Spleen (tissue), 7 donors: ENCODE measurements around the gene C6orf62.

ENCODE experiments used
- POLR2A ChIP-seq, 3 donors: fragments of 450-650 bp; IDR thresholded peaks; one replicate each; pipeline ENCODE4 v1.5.1; 2017; ENCODE audit warnings: antibody characterized with exemption in 3 of 3, mild to moderate bottlenecking in 1 of 3
- POLR2AphosphoS5 ChIP-seq, 3 donors: sonication (generic); formaldehyde crosslinking; IDR thresholded peaks; one replicate each; pipeline ENCODE4 v1.5.1; 2017; ENCODE audit warnings: antibody characterized with exemption in 3 of 3
- TF ChIP-seq, protein P1 (sequence below), 11 experiments: fragments of 200-600 bp in 7 of 11; fragments of 450-650 bp in 4 of 11; sonication (generic) in 4 of 11; IDR thresholded peaks in 8 of 11; conservative IDR thresholded peaks in 3 of 11; 1 replicate in 7 of 11; 2 replicates in 4 of 11; pipeline versions ENCODE4 v1.4.0 to v1.8.0; 2016 to 2021; ENCODE audit warnings: antibody characterized with exemption in 11 of 11, inconsistent platforms in 4 of 11, mild to moderate bottlenecking in 1 of 11
- donor health status: DM: no; HTN: no; CAD: no; lungs with moderate emphysema.
- donor health status: DM: no; HTN: no; CAD: no.
- donor health status: DM: no; HTN: no; CAD: no.

DNA sequence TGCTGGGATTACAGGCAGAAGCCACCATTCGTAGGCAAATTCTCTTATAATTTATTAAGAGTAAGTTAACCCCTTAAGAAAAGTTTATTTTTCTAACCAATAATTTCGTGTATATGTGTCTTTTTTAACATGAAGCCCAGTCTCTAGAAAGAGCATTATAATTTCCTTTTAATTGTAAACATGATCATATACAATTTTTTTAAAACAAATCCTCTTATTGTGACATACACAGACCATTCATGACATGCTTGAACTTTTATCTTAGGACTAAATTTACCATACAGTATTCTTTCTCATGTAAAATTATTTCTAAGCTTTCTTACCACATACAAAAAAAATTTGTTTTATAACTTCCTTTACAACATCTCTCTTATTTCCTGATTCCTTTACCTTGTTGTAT lies 45.3 kb downstream of the C6orf62 start:
- TF ChIP-seq, protein P1, sequence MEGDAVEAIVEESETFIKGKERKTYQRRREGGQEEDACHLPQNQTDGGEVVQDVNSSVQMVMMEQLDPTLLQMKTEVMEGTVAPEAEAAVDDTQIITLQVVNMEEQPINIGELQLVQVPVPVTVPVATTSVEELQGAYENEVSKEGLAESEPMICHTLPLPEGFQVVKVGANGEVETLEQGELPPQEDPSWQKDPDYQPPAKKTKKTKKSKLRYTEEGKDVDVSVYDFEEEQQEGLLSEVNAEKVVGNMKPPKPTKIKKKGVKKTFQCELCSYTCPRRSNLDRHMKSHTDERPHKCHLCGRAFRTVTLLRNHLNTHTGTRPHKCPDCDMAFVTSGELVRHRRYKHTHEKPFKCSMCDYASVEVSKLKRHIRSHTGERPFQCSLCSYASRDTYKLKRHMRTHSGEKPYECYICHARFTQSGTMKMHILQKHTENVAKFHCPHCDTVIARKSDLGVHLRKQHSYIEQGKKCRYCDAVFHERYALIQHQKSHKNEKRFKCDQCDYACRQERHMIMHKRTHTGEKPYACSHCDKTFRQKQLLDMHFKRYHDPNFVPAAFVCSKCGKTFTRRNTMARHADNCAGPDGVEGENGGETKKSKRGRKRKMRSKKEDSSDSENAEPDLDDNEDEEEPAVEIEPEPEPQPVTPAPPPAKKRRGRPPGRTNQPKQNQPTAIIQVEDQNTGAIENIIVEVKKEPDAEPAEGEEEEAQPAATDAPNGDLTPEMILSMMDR (IDR thresholded peaks at IDR 0.05 in 8 of 11, conservative IDR thresholded peaks at IDR 0.05 in 3 of 11), result no peak
- TF ChIP-seq POLR2AphosphoS5 (IDR thresholded peaks at IDR 0.05) (no peak), POLR2A (IDR thresholded peaks at IDR 0.05) (no peak)
